ENCODE measurements around the gene ZNF532. TPM values are rescaled to one million over a fixed set of nuclear protein-coding genes. Genes with fewer than 3 reads are reported as not detected.

Gene ZNF532
- total and polyA plus RNA-seq, 9 of the 15 experiments (the other 6 are each of a cell fraction or from before 2014, with no cell fraction given) = 0.42 TPM; not detected in 8

GRCh38 chr18:58856881-58857280 is 7.8 kb upstream of the ZNF532 start:
- CTCF ChIA-PET (ENCODE audit: low intra/inter-chr PET ratio) = no interaction called here
- under 1% methylated on average over 9 of the region's 9 CpGs for WGBS (ENCODE audit: insufficient coverage, low coverage, missing lambda C conversion rate)
- H3K36me3 ChIP-seq (ENCODE audit: control insufficient read depth, insufficient read depth, low read length) = no peaks in the 10 kb centered on the region
- H3K9ac ChIP-seq (ENCODE audit: insufficient read depth in 1 of 2, low read depth in 2 of 2, low read length in 2 of 2) = no peak overlapping the region
- intact Hi-C loops (cut with micrococcal nuclease) = no loop called here
- no peak for ATAC-seq
- no peak for DNase-seq (ENCODE audit: extremely low read depth in 1 of 4, low spot score in 3 of 4)
- no peak overlapping the region for H2AFZ ChIP-seq (ENCODE audit: low read depth, low read length)
- FAIRE-seq = no peak
- no peaks in the 10 kb centered on the region for H3K4me1 ChIP-seq (replicated peaks in 1 of 2; ENCODE audit: control insufficient read depth in 2 of 2, insufficient read depth in 2 of 2, low read length in 2 of 2)
- no peaks in the 10 kb centered on the region for H3K79me2 ChIP-seq (ENCODE audit: control insufficient read depth, insufficient read depth, low read length)
- POLR2A ChIA-PET = no interaction called here
- no peaks in the 10 kb centered on the region for H3K9me3 ChIP-seq (replicated peaks; ENCODE audit: control insufficient read depth, insufficient read depth, low read depth, low read length)
- no peak for TF ChIP-seq NR1H2 (CRISPR knock-in tag; IDR thresholded peaks at IDR 0.05)
- no peak for TF ChIP-seq GTF2E2 (tag; IDR thresholded peaks at IDR 0.05)
- TF ChIP-seq RREB1 (CRISPR knock-in tag; IDR thresholded peaks at IDR 0.05) = no peak
- no peak for TF ChIP-seq MITF (IDR thresholded peaks at IDR 0.05)
- no peak for TF ChIP-seq CC2D1A (IDR thresholded peaks at IDR 0.05)
- TF ChIP-seq KHSRP (IDR thresholded peaks at IDR 0.05) = no peak
- no peak overlapping the region for H3K27ac ChIP-seq (ENCODE audit: extremely low read depth, low read depth, low read length)
- no peak overlapping the region for H3K4me3 ChIP-seq
- BruUV-seq (replicated peaks) = no TSS peak
- H4K20me1 ChIP-seq (replicated peaks; ENCODE audit: control insufficient read depth, insufficient read depth, low read length) = no peaks in the 10 kb centered on the region
- H3K4me2 ChIP-seq (ENCODE audit: insufficient read depth, low read length) = no peak overlapping the region
- peaks cover 0 to 5% of the 10 kb centered on the region in 2 experiments; a peak in 1 of 5 replicates for H3K27me3 ChIP-seq (ENCODE audit: control insufficient read depth in 2 of 2, insufficient read depth in 2 of 2, low read length in 2 of 2)
- in situ Hi-C loops (cut with MboI) = no loop called here
- no peaks in the 10 kb centered on the region for H3K9me1 ChIP-seq (ENCODE audit: control insufficient read depth, insufficient read depth, low read length)
